Stomach (tissue), 4 donors: Measurements from ENCODE around the gene GC.

ENCODE experiments used
- CTCF ChIP-seq, 7 experiments: fragments of 450-650 bp in 4 of 7; fragments of 200-600 bp in 3 of 7; sonication (generic) in 3 of 7; IDR thresholded peaks; one replicate each; pipeline ENCODE4 v1.5.1; 2016 to 2019; ENCODE audit warnings: antibody characterized with exemption in 7 of 7, control low read depth in 2 of 7, mild to moderate bottlenecking in 1 of 7
- POLR2A ChIP-seq, 4 donors: fragments of 450-650 bp; IDR thresholded peaks; one replicate each; pipeline ENCODE4 v1.6.1; 2016; ENCODE audit warnings: antibody characterized with exemption in 4 of 4, control low read depth in 2 of 4, mild to moderate bottlenecking in 1 of 4, moderate library complexity in 1 of 4

GRCh38 chr4:71771613-71772012 is 12.3 kb downstream of the GC start:
- TF ChIP-seq CTCF (IDR thresholded peaks at IDR 0.05) (no peak), POLR2A (IDR thresholded peaks at IDR 0.05) (no peak)
